Measurements from ENCODE around the gene PKHD1.

PKHD1 gene

DNA sequence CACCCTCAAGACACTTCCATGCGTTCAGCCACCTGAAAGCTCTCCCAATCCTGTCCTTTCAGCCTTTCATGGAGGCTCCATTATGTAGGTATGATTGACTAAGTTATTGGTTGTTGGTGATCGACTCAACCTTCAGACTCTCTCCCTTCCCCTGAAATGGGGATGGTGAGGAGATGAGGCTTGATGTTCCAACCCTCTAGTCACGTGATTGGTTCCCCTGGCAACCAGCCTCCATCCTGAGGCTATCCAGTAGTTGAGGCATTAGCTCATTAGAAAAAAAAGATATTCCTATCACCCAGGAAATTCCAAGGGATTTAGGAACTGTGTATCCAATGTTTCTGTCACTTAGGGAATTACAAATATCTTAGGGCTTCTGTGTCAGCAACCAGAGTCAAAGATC, 426.6 kb downstream of the PKHD1 start:
- DNase-seq, result no peak

GRCh38 chr6:51657491-51657890, 429.9 kb downstream of the PKHD1 start:
- no peak for DNase-seq

GRCh38 chr6:51655517-51655916, 431.9 kb downstream of the PKHD1 start:
- no peak for DNase-seq

GRCh38 chr6:51654647-51655046, 432.8 kb downstream of the PKHD1 start:
- no peak for DNase-seq

GRCh38 chr6:51651132-51651817, 436.1 kb downstream of the PKHD1 start:
- DNase-seq, result no peak

DNA sequence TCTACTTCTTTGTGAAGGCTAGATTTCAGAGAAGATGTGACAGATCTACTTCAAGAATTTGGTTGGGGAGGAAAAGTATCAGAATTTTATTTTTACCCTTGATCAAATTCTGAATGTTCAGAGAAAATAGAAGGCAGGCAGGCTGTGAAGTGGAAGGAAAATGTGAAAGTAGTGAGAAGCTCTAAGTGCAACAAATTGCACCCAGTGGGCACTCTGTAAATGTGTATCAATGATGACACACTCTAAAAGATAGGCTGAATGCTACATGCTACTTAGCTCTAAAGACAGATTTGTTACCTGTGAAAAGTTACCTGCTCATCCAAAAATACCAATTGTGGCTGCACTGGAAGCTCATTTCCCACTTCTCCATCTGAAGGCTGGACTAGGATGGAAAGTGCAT, 438.6 kb downstream of the PKHD1 start:
- no peak for DNase-seq

GRCh38 chr6:51648236-51648635, 439.2 kb downstream of the PKHD1 start:
- no peak for DNase-seq

DNA sequence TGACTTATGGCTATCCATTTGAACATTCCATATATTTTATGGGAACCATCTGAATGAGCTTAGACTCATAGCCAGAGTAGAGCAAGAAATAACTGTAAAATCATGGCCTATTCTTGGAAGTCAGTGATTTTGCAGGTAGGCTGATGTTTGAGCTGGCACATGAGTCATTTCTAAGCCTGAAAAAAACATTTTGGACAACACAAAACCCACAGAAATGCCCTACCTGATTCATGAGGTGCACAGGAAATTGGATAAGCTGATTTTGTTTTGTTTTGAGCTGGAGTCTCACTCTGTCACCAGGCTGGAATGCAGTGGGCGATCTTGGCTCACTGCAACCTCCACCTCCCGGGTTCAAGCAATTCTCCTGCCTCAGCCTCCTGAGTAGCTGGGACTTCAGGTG, 443.0 kb downstream of the PKHD1 start:
- no peak for DNase-seq

- no peak for DNase-seq
These were observed 447.4 kb downstream of the PKHD1 start for GRCh38 chr6:51640021-51640420.

GRCh38 chr6:51633424-51633823, 454.0 kb downstream of the PKHD1 start:
- DNase-seq, result no peak

GRCh38 chr6:51630011-51630410, 457.4 kb downstream of the PKHD1 start:
- no peak for DNase-seq

- DNase-seq, result no peak
These were observed 461.0 kb downstream of the PKHD1 start for GRCh38 chr6:51626391-51626790.

DNA sequence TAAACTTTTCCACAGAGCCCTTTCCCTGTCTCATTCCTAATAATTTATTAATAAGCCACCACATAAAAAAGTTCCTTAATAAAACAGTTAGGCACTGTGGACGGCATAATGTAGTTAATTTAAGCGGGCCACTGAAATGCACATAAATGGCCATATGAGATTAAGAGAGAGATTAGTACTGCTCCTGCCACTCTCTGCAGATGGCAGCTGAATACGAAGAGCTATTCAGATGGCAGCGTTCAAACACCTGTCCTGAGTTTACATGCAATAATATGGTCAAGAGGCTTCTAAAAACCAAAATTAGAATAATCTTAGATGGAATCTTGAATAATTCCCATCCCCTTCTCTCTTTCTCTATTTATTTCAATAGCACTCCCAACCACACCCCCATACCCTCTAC, 461.8 kb downstream of the PKHD1 start:
- DNase-seq, result no peak

DNA sequence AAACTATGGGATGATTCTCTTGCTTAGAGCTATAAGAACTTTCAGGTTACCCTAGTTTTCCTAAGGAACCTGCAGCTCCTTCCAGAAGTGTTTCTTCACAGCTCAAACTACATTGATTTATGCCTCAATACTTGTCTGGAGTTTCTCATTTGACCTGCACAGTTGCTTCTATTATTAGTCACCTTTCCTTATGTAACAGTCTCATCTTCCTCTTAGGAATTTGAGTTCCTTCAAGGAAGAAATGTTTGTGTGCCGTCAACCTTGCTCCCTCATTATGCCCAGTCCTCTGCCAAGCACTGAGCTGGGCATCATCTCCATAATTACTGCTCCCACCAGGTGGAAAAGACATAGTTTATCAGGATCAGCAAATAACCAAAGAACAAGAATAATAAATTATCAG, 466.4 kb downstream of the PKHD1 start:
- no peak for DNase-seq

- no peak for DNase-seq
These were observed 468.2 kb downstream of the PKHD1 start for GRCh38 chr6:51619042-51619799.

DNA sequence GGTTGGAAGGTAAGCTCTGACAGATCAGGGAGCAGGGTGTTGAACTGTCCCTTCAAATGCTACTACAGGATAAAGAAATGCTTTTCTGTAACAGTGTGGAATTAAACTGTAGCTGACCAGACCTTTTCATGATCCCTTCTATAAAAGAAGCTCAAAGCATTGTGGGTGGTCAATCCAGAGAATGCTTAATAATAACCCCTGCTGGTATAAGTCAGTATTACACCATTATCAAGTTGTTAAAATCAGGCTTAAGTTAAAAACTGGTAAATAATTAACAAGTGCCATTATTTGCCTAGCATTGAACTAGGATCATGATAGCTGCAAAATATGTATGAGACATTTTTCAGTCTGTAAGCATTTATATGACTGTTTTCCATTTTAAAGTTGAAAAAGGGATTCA, 468.9 kb downstream of the PKHD1 start:
- no peak for DNase-seq

DNA sequence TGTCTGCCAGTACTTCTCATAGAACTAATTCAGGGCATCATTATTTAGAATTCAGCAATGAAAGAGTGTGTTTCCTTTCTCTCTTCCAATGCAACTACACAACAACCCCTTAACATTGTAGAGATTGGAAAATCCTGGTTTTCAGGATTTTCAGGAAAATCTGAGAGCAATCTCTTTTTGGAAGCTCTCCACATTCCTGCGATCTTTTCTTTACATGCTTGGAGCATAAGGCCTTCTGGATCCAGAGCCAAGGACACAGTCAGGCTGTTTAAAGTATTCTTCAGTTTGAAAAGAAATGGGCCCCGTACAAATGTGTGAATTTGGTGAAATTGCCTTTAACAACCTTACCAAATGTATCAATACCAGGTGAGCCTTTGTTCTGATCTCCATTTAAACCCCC, 469.7 kb downstream of the PKHD1 start:
- no peak for DNase-seq

DNA sequence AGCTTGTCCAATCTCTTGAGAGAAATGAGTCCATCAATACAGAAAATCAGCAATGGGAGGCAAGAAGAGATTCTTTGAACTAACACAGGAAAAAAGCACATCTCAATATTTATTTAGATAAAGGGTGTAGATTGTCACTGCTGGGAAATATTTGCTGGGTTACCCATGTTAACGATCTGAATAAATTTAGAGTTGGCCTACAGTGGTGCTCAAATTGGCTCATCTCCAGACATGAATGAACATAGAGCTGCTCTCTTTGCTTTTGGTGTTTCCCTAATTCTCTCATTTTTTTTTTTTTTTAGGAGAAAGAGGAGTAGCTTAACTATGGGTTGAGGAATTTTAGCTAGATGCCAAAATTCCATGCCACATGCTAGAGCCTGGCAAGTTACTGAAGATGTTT, 471.2 kb downstream of the PKHD1 start:
- no peak for DNase-seq

DNA sequence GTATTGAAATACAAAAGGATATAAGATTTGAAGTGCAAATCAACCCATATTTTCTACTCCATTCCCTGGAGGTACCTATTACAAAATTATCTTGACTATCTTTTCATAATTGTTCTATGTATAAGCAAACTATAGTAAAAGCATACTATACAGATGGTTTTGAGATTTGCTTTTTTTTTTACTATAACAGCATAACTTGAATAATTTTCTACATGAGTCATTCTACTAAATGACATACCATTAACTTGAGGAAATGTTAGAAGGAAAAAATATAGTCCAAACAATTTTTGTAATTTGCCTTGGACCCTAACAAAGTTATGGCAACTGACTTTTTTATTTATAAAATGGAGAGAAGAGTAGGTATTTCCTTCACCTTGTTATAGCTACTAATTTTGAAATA, 472.7 kb downstream of the PKHD1 start:
- no peak for DNase-seq

- DNase-seq, result no peak
These were observed 473.9 kb downstream of the PKHD1 start for GRCh38 chr6:51613558-51613957.

DNA sequence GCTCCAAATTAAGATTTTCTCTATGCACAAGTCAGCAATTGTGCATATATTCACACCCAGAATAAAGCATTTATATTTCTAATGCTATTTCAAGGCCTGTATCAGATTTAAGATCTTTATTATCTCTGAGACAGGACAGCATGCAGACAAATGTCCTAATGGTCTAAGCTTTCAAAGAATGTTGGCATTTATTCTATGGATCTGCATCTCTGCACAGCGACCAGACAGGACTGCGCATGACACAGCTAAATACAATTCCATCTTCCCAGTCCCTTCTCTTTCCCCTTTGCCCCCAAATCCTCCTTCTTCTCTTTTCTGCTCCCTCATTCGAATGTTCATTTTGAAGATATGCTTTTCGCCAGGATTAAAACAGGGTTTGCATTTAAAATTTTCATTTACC, 478.5 kb downstream of the PKHD1 start:
- no peak for DNase-seq

- no peak for DNase-seq
These were observed 479.0 kb downstream of the PKHD1 start for GRCh38 chr6:51608383-51608782.

GRCh38 chr6:51600514-51600913, 486.9 kb downstream of the PKHD1 start:
- DNase-seq, result no peak

DNA sequence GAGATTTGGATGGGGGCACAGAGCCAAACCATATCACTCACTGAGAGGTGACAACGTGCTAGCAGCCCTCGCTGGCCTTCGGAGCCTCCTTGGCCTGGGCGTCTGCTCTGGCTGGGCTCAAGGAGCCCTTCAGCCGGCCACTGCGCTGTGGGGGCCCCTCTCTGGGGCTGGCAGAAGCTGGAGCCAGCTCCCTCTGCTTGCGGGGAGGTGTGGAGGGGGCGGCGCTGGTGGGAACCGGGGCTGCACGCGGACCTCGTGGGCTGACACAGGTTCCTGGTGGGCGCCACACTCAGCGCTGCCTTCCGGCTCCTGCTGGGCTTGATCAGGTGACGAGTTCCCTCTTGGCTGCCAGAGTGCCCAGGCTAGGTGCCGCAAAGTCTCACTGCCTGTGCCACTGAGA, 489.2 kb downstream of the PKHD1 start:
- no peak for DNase-seq

GRCh38 chr6:51594981-51595380, 492.4 kb downstream of the PKHD1 start:
- DNase-seq, result no peak

All from T-helper 9 cell (primary cell).